K562 (cell line): ENCODE results near the gene HVCN1. TPM values are rescaled to one million over a fixed set of nuclear protein-coding genes. Genes with fewer than 3 reads are reported as not detected.

Experiments used
- ARID3A ChIP-seq: IDR thresholded peaks from 2 replicates; pipeline ENCODE4 v1.6.1; 2012; ENCODE audit warnings: low read depth, low read length, improper control_type of control experiment, borderline replicate concordance
- ARID4B ChIP-seq: sonication (generic); formaldehyde crosslinking; IDR thresholded peaks from 2 replicates; pipeline ENCODE4 v1.8.0; 2022; ENCODE audit warnings: mild to moderate bottlenecking, missing genetic modification reagents
- ATF3 ChIP-seq, 2 experiments: fragments of 450-650 bp in 1 of 2; sonication (generic) in 1 of 2; formaldehyde crosslinking in 1 of 2; IDR thresholded peaks in 1 of 2; conservative IDR thresholded peaks in 1 of 2; 2 replicates each; pipeline versions ENCODE4 v1.6.1 to v1.8.1; 2016 to 2023; ENCODE audit warnings: mild to moderate bottlenecking in 2 of 2, moderate library complexity in 2 of 2, inconsistent platforms in 1 of 2, missing genetic modification reagents in 1 of 2
- CCNT2 ChIP-seq: IDR thresholded peaks from 2 replicates; pipeline ENCODE4 v1.6.1; 2011; ENCODE audit warnings: borderline replicate concordance, low read depth, mild to moderate bottlenecking, moderate library complexity, mixed read lengths, low read length; ENCODE audit not compliant: insufficient read length; ENCODE audit errors: extremely low read depth
- DPF2 ChIP-seq: fragments of 450-650 bp; IDR thresholded peaks from 2 replicates; pipeline ENCODE4 v1.6.1; 2016
- FOXP4 ChIP-seq: sonication (generic); formaldehyde crosslinking; IDR thresholded peaks from 2 replicates; pipeline ENCODE4 v1.8.0; 2022; ENCODE audit warnings: mild to moderate bottlenecking, missing genetic modification reagents, borderline replicate concordance
- KDM2B ChIP-seq: fragments of 250-450 bp; sonication (Bioruptor Pico); IDR thresholded peaks from 2 replicates; pipeline ENCODE4 v1.8.0; 2021; ENCODE audit warnings: mild to moderate bottlenecking, moderate library complexity
- MTA3 ChIP-seq: fragments of 450-650 bp; formaldehyde crosslinking; IDR thresholded peaks from 2 replicates; pipeline ENCODE4 v1.6.1; 2017; ENCODE audit warnings: mild to moderate bottlenecking, borderline replicate concordance
- NFRKB ChIP-seq: fragments of 450-650 bp; IDR thresholded peaks from 2 replicates; pipeline ENCODE4 v1.6.1; 2016; ENCODE audit warnings: low read depth
- PREB ChIP-seq: sonication (generic); formaldehyde crosslinking; IDR thresholded peaks from 2 replicates; pipeline ENCODE4 v1.8.1; 2023; ENCODE audit warnings: mild to moderate bottlenecking, missing genetic modification reagents
- SMAD4 ChIP-seq: fragments of 250-450 bp; sonication (Bioruptor Pico); conservative IDR thresholded peaks from 2 replicates; pipeline ENCODE4 v1.8.0; 2021; ENCODE audit warnings: inconsistent platforms, mild to moderate bottlenecking, moderate library complexity
- SPI1 ChIP-seq: IDR thresholded peaks from 2 replicates; pipeline ENCODE4 v1.6.1; 2011; ENCODE audit warnings: low read depth, low read length, control low read depth, borderline replicate concordance
- TAF7 ChIP-seq: fragments of 450-650 bp; IDR thresholded peaks from 2 replicates; pipeline ENCODE4 v1.6.1; 2016; ENCODE audit warnings: missing genetic modification characterization, missing compliant biosample characterization
- ZFPM2 ChIP-seq: fragments of 250-450 bp; sonication (Bioruptor Pico); IDR thresholded peaks from 2 replicates; pipeline ENCODE4 v1.5.1; 2022; ENCODE audit warnings: mild to moderate bottlenecking
- ZNF184 ChIP-seq: sonication (generic); formaldehyde crosslinking; IDR thresholded peaks from 2 replicates; pipeline ENCODE4 v1.5.0; 2020; ENCODE audit warnings: missing genetic modification reagents
- ZNF24 ChIP-seq: fragments of 450-650 bp; IDR thresholded peaks from 2 replicates; pipeline ENCODE4 v1.6.1; 2016
- ZNF717 ChIP-seq: fragments of 250-450 bp; sonication (Bioruptor Pico); IDR thresholded peaks from 2 replicates; pipeline ENCODE4 v1.5.0; 2021
- polyA plus RNA-seq, 8 experiments: library from polyadenylated mRNA; depleted of rRNA in 4 of 8; stranded (reverse) in 5 of 8; unstranded in 3 of 8; fragments of >200 nt; fragmentation: Nextera tagmentation in 2 of 8; fragmentation: Illumina TruSeq in 1 of 8; extraction: Ambion mirVana in 2 of 8; extraction: Trizol in 1 of 8; gene quantifications; 2 replicates each; pipeline versions ENCODE4 v1.2.1 to v1.2.3, GENCODE V29; 2011 to 2014; ENCODE audit warnings: inconsistent platforms in 1 of 8, missing spikeins in 1 of 8
- total RNA-seq, 7 experiments: library from RNA; depleted of rRNA in 6 of 7; stranded (reverse); fragments of >200 nt in 6 of 7; fragmentation: Illumina TruSeq in 2 of 7; extraction: Trizol in 2 of 7; gene quantifications; 2 replicates each; pipeline versions ENCODE4 v1.2.1 to v1.2.3, GENCODE V29; 2011 to 2021; ENCODE audit warnings: low replicate concordance in 1 of 7

Gene HVCN1
- total and polyA plus RNA-seq, 9 of the 15 experiments (the other 6 are each of a cell fraction or from before 2014, with no cell fraction given): 0.21 to 1.4 (median 0.74) TPM

- TF ChIP-seq PREB (no peak), ZFPM2 (CRISPR knock-in tag) (no peak), ARID3A (no peak), NFRKB (no peak; the same call in 1 of the 2 replicates), MTA3 (peak; percentile 88; the same call in 1 of the 2 replicates), ZNF184 (no peak), FOXP4 (CRISPR knock-in tag) (no peak), CCNT2 (peak; percentile 31), DPF2 (peak; percentile 93), SPI1 (peak; percentile 57; the same call in 1 of the 2 replicates), ZNF717 (CRISPR knock-in tag) (no peak), SMAD4 (CRISPR knock-in tag) (peak; percentile 71; the same call in 1 of the 2 replicates), ATF3 (IDR thresholded peaks at IDR 0.05) (peak; percentile 88), ATF3 (CRISPR knock-in tag; conservative IDR thresholded peaks at IDR 0.05) (no peak), ARID4B (CRISPR knock-in tag) (0 out of 2 replicates have a peak, but pooled peaks have one; percentile 11), TAF7 (no peak), ZNF24 (0 out of 2 replicates have a peak, but pooled peaks have one; percentile 40), KDM2B (CRISPR knock-in tag) (no peak)
These were observed 9.4 kb upstream of the HVCN1 start (continued) for GRCh38 chr12:110698171-110698902.
